ENCODE measurements around the gene BBLN.

Gene BBLN

DNA sequence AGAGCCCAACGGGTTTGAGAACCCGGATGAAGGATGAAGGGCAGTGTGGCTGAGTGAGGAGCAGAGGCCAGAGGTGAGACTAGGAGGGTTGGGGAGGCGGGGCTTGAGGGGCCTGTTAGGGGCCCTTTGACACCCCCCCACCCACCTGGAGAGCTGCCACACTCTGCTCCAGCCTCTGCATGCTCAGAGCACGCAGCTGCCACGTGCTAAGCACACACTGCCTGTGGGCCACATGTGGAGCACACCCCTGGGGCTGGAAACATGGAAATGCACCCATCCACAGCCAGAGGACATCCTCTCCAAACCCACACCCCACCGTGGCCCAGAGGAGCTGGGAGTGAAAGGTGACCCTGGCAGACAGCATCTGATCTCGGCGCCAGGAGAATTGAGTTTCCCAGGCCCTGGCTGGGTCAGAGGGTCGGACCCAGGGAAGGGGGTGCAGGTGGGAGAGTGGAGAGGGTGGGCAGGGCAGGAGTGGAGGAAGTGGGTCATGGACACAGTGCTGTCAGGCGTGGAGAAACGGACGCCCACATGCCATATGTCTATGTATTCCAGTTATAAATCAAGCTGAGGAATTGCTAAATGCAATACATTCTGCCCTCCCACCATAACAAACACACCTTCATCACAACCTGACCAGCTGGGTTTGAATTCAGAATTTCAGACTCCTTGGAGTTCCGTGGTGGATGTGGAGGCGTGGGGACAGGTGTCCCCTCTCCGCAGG is 49.0 kb downstream of the BBLN start:
- Histone ChIP-seq H3K4me1 (ENCODE audit: insufficient read depth, low read length) (peaks cover 4% of the 10 kb centered on the region; the same call in 1 of the 2 replicates), H3K9me3 (ENCODE audit: control insufficient read depth, insufficient read depth, low read length) (no peaks in the 10 kb centered on the region), H3K36me3 (ENCODE audit: insufficient read depth, low read length) (no peaks in the 10 kb centered on the region), H3K9ac (ENCODE audit: low read depth, low read length) (no peak overlapping the region)

- Histone ChIP-seq H3K9ac (ENCODE audit: low read depth, low read length) (no peak overlapping the region), H3K36me3 (ENCODE audit: insufficient read depth, low read length) (no peaks in the 10 kb centered on the region), H3K4me1 (ENCODE audit: insufficient read depth, low read length) (peaks cover 10% of the 10 kb centered on the region; the same call in 1 of the 2 replicates)
Observed at GRCh38 chr9:128211186-128211980, 51.3 kb downstream of the BBLN start.

DNA sequence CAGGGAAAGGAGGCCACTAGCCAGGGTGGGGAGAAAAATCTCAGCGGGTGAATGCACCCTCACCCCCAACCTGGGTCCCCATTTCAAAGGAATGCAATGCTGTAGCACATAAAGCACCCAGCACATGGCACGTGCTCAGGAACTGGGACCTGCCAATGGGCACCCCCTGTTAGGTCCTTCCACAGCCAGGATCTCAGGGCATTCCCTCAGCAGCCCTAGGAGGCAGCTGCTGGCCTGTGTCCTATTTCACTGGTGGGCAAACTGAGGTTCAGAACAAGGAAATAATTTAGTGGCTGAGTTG is 51.9 kb downstream of the BBLN start:
- Histone ChIP-seq H3K4me1 (ENCODE audit: insufficient read depth, low read length) (peaks cover 10% of the 10 kb centered on the region; the same call in 1 of the 2 replicates), H3K9ac (ENCODE audit: low read depth, low read length) (no peak overlapping the region), H3K9me3 (ENCODE audit: control insufficient read depth, insufficient read depth, low read length) (no peaks in the 10 kb centered on the region), H3K36me3 (ENCODE audit: insufficient read depth, low read length) (no peaks in the 10 kb centered on the region)

More at GRCh38 chr9:128211186-128211980, 51.3 kb downstream of the BBLN start:
- H3K9me3 ChIP-seq (ENCODE audit: control insufficient read depth, insufficient read depth, low read length): no peaks in the 10 kb centered on the region
